ENCODE data around the gene ZMIZ1. TPM values are rescaled to one million over a fixed set of nuclear protein-coding genes. Genes with fewer than 3 reads are reported as not detected.
A peak's percentile ranks its signal among the peaks of the same experiment; 100 is the strongest.

ZMIZ1 gene
- total RNA-seq, 1 experiment from 2014 or later: 15.4 TPM

- peak; percentile 25 for DNase-seq (ENCODE audit: low read depth)
Measured at GRCh38 chr10:79243181-79244067, 174.7 kb downstream of the ZMIZ1 start.

- no peak for DNase-seq (ENCODE audit: low read depth)
Measured at GRCh38 chr10:79244068-79244442, 175.3 kb downstream of the ZMIZ1 start.

- peak; percentile 76 for DNase-seq (ENCODE audit: low read depth)
Measured at GRCh38 chr10:79244841-79245504, 176.2 kb downstream of the ZMIZ1 start.

GRCh38 chr10:79245539-79246208 lies 176.9 kb downstream of the ZMIZ1 start:
- DNase-seq (ENCODE audit: low read depth): peak; percentile 81

- peak; percentile 69 for DNase-seq (ENCODE audit: low read depth)
Measured at GRCh38 chr10:79246209-79246581, 177.4 kb downstream of the ZMIZ1 start.

GRCh38 chr10:79246606-79247275 lies 178.0 kb downstream of the ZMIZ1 start:
- peak; percentile 90 for DNase-seq (ENCODE audit: low read depth)

- no peak for DNase-seq (ENCODE audit: low read depth)
Measured at GRCh38 chr10:79247373-79248137, 178.8 kb downstream of the ZMIZ1 start.

GRCh38 chr10:79248341-79249185 lies 179.8 kb downstream of the ZMIZ1 start:
- DNase-seq (ENCODE audit: low read depth): no peak

- DNase-seq (ENCODE audit: low read depth): no peak
Measured at GRCh38 chr10:79249186-79250121, 180.7 kb downstream of the ZMIZ1 start.

- DNase-seq (ENCODE audit: low read depth): no peak
Measured at GRCh38 chr10:79250259-79250658, 181.5 kb downstream of the ZMIZ1 start.

GRCh38 chr10:79252450-79252849 lies 183.7 kb downstream of the ZMIZ1 start:
- no peak for DNase-seq (ENCODE audit: low read depth)

GRCh38 chr10:79252971-79253370 lies 184.2 kb downstream of the ZMIZ1 start:
- DNase-seq (ENCODE audit: low read depth): no peak

- DNase-seq (ENCODE audit: low read depth): no peak
Measured at GRCh38 chr10:79253704-79254103, 184.9 kb downstream of the ZMIZ1 start.

- no peak for DNase-seq (ENCODE audit: low read depth)
Measured at GRCh38 chr10:79254333-79255006, 185.7 kb downstream of the ZMIZ1 start.

- no peak for DNase-seq (ENCODE audit: low read depth)
Measured at GRCh38 chr10:79255007-79255507, 186.3 kb downstream of the ZMIZ1 start.

- DNase-seq (ENCODE audit: low read depth): no peak
Measured at GRCh38 chr10:79256264-79256806, 187.6 kb downstream of the ZMIZ1 start.

GRCh38 chr10:79258894-79259293 lies 190.1 kb downstream of the ZMIZ1 start:
- no peak for DNase-seq (ENCODE audit: low read depth)

- DNase-seq (ENCODE audit: low read depth): no peak
Measured at GRCh38 chr10:79259834-79260233, 191.1 kb downstream of the ZMIZ1 start.

Measured in RPMI7951 (cell line).